Common myeloid progenitor, CD34-positive (primary cell): Measurements from ENCODE around the gene ELK3.

Experiments used
- CTCF ChIA-PET: fragments of 350-600 bp; sonication (Branson Sonifier 250); formaldehyde crosslinking; loops from one replicate; lab custom pipeline; 2021; ENCODE audit warnings: antibody characterized with exemption; lab: Charles Lee
- POLR2A ChIA-PET: fragments of 350-600 bp; sonication (Branson Sonifier 250); formaldehyde crosslinking; loops from one replicate; lab custom pipeline; 2021; ENCODE audit warnings: antibody characterized with exemption; lab: Charles Lee
- DNase-seq, 3 donors: peaks; one replicate each; pipeline versions ENCODE4 v3.0.0 to v3.0.0-alpha.2; 2013
- H3K27ac ChIP-seq, 2 experiments: 1 replicate in 1 of 2; 2 replicates in 1 of 2; pipeline ENCODE4 v1.7.0; 2013; ENCODE audit warnings: inconsistent platforms in 2 of 2, low read length in 2 of 2, mild to moderate bottlenecking in 2 of 2, low read depth in 1 of 2, moderate library complexity in 1 of 2; ENCODE audit not compliant: severe bottlenecking in 2 of 2, insufficient read depth in 1 of 2, poor library complexity in 1 of 2
- H3K27me3 ChIP-seq, 5 experiments: replicated peaks in 2 of 5; 1 replicate in 3 of 5; 2 replicates in 2 of 5; pipeline versions ENCODE4 v1.6.1 to v1.7.0; 2013; ENCODE audit warnings: low read length in 4 of 5, mild to moderate bottlenecking in 2 of 5, moderate library complexity in 2 of 5, inconsistent platforms in 1 of 5; ENCODE audit not compliant: insufficient read depth in 5 of 5, control insufficient read depth in 4 of 5
- H3K36me3 ChIP-seq, 4 experiments: 1 replicate in 2 of 4; 2 replicates in 2 of 4; pipeline versions ENCODE4 v1.6.1 to v1.7.0; 2013; ENCODE audit warnings: low read length in 3 of 4, control low read depth in 1 of 4, mild to moderate bottlenecking in 1 of 4; ENCODE audit not compliant: control insufficient read depth in 4 of 4, insufficient read depth in 4 of 4
- H3K4me1 ChIP-seq, 4 experiments: 1 replicate in 3 of 4; 2 replicates in 1 of 4; pipeline versions ENCODE4 v1.6.1 to v1.7.1; 2013; ENCODE audit warnings: low read length in 3 of 4, mild to moderate bottlenecking in 3 of 4, control low read depth in 1 of 4, inconsistent platforms in 1 of 4, moderate library complexity in 1 of 4; ENCODE audit not compliant: control insufficient read depth in 4 of 4, insufficient read depth in 4 of 4; ENCODE audit errors: control extremely low read depth in 1 of 4
- H3K4me3 ChIP-seq, 7 experiments: 1 replicate in 4 of 7; 2 replicates in 3 of 7; pipeline versions ENCODE4 v1.5.1 to v1.7.0; 2013; ENCODE audit warnings: mild to moderate bottlenecking in 7 of 7, low read length in 6 of 7, moderate library complexity in 6 of 7, inconsistent platforms in 2 of 7, low read depth in 2 of 7, control low read depth in 1 of 7; ENCODE audit not compliant: insufficient read depth in 4 of 7, control insufficient read depth in 1 of 7; ENCODE audit errors: extremely low read depth in 1 of 7
- H3K9me3 ChIP-seq, 5 experiments: 1 replicate in 4 of 5; 2 replicates in 1 of 5; pipeline versions ENCODE4 v1.6.1 to v1.7.1; 2013; ENCODE audit warnings: low read length in 4 of 5, mild to moderate bottlenecking in 2 of 5, inconsistent platforms in 1 of 5, low read depth in 1 of 5, moderate library complexity in 1 of 5; ENCODE audit not compliant: control insufficient read depth in 4 of 5, insufficient read depth in 2 of 5; ENCODE audit errors: control extremely low read depth in 1 of 5
- WGBS: methylation state at CpG from one replicate; pipeline ENCODE4 v1.1.5; 2013; ENCODE audit not compliant: insufficient coverage; 5-methylcytosine and 5-hydroxymethylcytosine counted together

ELK3 gene

DNA sequence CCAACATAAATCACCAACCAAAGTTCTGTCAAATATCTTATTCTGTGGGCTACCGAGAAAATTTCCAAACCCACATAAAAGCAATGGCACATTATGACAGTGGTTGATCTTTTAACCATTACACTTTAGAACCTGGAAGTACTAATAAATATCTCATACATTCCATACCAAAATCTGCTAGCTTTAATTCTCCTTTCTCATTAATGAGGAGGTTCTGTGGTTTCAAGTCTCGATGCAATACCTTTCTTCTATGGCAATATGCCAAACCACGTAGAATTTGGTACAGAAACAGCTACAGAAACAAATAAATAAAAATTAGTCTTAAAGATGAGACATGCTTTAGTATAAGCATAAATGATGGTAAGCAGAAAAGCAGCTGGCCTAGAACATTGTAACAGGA is 100.7 kb downstream of the ELK3 start:
- peak; percentile 11 to 70 (median 63) for DNase-seq
- POLR2A ChIA-PET = interaction anchor here (1.2 kb wide), 1 partner anchor 105 kb away, joined by 5 read pairs; no protein-coding TSS in a partner anchor

GRCh38 chr12:96295532-96296160 is 101.5 kb downstream of the ELK3 start:
- peak overlapping the region; percentile 4 to 45 for H3K27ac ChIP-seq
- CTCF ChIA-PET = interaction anchor here (0.5 to 1.2 kb wide), 5 partner anchors 27 to 1154 kb away, joined by 3 to 5 read pairs (median 3); no protein-coding TSS in a partner anchor
- no peak overlapping the region for H3K4me3 ChIP-seq
- H3K27me3 ChIP-seq = no peaks in the 10 kb centered on the region
- no peaks in the 10 kb centered on the region for H3K9me3 ChIP-seq
- no peak for DNase-seq
- POLR2A ChIA-PET = interaction anchor here (1.2 kb wide), 1 partner anchor 104 kb away, joined by 5 read pairs; no protein-coding TSS in a partner anchor
- 100% methylated on average over 2 of the region's 6 CpGs for WGBS
- peaks cover 0 to 13% (median 4%) of the 10 kb centered on the region in 4 experiments for H3K4me1 ChIP-seq
- peaks cover 10 to 31% (median 16%) of the 10 kb centered on the region in 4 experiments for H3K36me3 ChIP-seq

More for the DNA sequence above, 100.7 kb downstream of the ELK3 start:
- no peak overlapping the region for H3K4me3 ChIP-seq
- H3K36me3 ChIP-seq = peaks cover 10 to 33% (median 19%) of the 10 kb centered on the region in 4 experiments
- H3K27me3 ChIP-seq = no peaks in the 10 kb centered on the region
- H3K9me3 ChIP-seq = no peaks in the 10 kb centered on the region
- WGBS = 39% methylated on average over 2 of the region's 3 CpGs
- peaks cover 0 to 13% (median 4%) of the 10 kb centered on the region in 4 experiments for H3K4me1 ChIP-seq
- peak overlapping the region in 1 of 2 experiments; percentile 45 for H3K27ac ChIP-seq
- CTCF ChIA-PET = interaction anchor here (0.6 to 1.2 kb wide), 3 partner anchors 14 to 35 kb away, joined by 3 read pairs; no protein-coding TSS in a partner anchor

DNA sequence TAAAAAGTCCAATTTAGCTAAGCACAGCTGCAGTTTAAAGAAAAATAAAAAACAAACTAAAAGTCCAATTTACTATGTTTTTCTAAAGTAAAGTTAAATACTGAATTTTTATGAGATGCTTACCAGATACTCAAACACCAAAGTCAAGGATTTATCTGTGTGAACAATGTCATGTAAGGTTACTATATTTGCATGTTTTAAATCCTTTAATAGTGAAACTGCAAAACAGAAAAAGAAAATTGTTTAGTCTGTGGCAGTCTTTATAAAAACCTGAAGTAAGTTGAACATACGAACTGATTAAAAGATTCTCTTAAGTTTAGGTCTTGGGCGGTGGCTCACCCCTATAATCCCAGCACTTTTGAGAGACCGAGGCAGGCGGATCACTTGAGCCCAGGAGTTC is 103.3 kb downstream of the ELK3 start:
- Histone ChIP-seq H3K4me1 (peaks cover 0 to 13% (median 4%) of the 10 kb centered on the region in 4 experiments), H3K36me3 (peaks cover 10 to 31% (median 15%) of the 10 kb centered on the region in 4 experiments), H3K9me3 (no peaks in the 10 kb centered on the region), H3K27ac (no peak overlapping the region), H3K4me3 (no peak overlapping the region), H3K27me3 (no peaks in the 10 kb centered on the region)
- no peak for DNase-seq
- POLR2A ChIA-PET = no interaction called here
- 93% methylated on average over 2 of the region's 4 CpGs for WGBS
- CTCF ChIA-PET = no interaction called here

DNA sequence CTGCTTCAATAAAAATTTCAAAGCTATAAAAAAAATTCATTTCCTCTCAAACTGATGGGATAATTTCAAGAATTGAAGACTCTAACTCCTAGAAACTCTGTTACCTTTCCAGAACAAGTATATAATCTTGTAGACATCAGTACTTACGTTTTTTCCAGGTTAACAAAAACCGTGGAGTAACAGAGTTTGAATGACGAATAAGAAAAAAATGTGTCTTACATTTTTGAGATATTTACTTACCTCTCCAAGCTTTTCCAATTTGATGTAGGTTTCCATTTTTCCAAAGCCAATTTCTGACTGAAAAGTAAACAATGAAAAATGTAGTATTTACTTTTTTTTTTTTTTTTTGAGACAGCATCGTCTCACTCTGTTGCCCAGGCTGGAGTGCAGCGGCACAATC is 105.9 kb downstream of the ELK3 start:
- Histone ChIP-seq H3K27ac (no peak overlapping the region), H3K27me3 (no peaks in the 10 kb centered on the region), H3K9me3 (no peaks in the 10 kb centered on the region), H3K4me1 (peaks cover 0 to 7% (median 2%) of the 10 kb centered on the region in 4 experiments), H3K4me3 (no peak overlapping the region), H3K36me3 (peaks cover 2 to 17% (median 10%) of the 10 kb centered on the region in 4 experiments)
- no peak for DNase-seq
- WGBS = 100% methylated on average over 1 of the region's 5 CpGs
- POLR2A ChIA-PET = interaction anchor here (0.7 kb wide), 2 partner anchors 9 to 15 kb away, joined by 3 read pairs; no protein-coding TSS in a partner anchor
- CTCF ChIA-PET = interaction anchor here (1.1 kb wide), 1 partner anchor 11 kb away, joined by 3 read pairs; no protein-coding TSS in a partner anchor

- Histone ChIP-seq H3K36me3 (peaks cover 2 to 15% (median 10%) of the 10 kb centered on the region in 4 experiments), H3K9me3 (no peaks in the 10 kb centered on the region), H3K27me3 (no peaks in the 10 kb centered on the region), H3K27ac (no peak overlapping the region), H3K4me3 (no peak overlapping the region), H3K4me1 (no peaks in the 10 kb centered on the region)
- POLR2A ChIA-PET = no interaction called here
- CTCF ChIA-PET = no interaction called here
- DNase-seq = no peak
- no CpG with 5 or more reads among the region's 4 CpGs for WGBS
These were observed 107.6 kb downstream of the ELK3 start for GRCh38 chr12:96301732-96302131.

DNA sequence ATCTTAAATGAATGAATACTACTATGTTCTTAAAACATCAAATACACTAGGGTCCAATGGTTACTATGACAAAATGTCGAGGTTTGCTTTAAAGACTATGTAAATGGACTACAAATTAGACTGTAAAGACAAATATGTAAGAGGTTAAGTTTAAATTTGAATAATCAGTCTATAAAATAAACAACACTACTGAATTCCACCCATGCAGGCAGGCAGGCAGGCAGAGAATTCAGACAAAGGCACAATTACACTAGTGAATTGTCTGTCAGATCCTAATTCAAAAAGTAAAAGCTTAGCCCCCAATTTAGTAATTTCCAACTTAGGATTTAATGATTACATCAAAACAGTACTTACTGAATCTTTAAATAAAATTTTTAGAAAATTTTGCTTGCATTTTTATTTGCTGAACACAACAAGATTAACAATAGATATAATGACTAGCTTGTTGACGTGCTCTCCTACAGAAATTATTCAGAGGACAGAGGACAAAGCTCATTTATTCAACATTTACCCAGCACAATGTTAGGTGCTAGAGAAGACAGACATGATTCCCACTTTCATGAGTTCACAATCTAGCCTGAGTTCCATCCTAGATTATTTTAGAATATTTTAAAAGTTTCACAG is 108.6 kb downstream of the ELK3 start:
- H3K4me3 ChIP-seq = no peak overlapping the region
- peaks cover 2 to 8% (median 4%) of the 10 kb centered on the region in 4 experiments for H3K36me3 ChIP-seq
- WGBS = no CpG with 5 or more reads among the region's 2 CpGs
- no peaks in the 10 kb centered on the region for H3K4me1 ChIP-seq
- CTCF ChIA-PET = interaction anchor here (0.7 to 2.5 kb wide), 10 partner anchors 10 to 214 kb away, joined by 3 to 13 read pairs (median 3); partner anchors contain the start of gene CDK17
- DNase-seq = no peak
- H3K9me3 ChIP-seq = no peaks in the 10 kb centered on the region
- no peaks in the 10 kb centered on the region for H3K27me3 ChIP-seq
- POLR2A ChIA-PET = no interaction called here
- H3K27ac ChIP-seq = no peak overlapping the region
